ENCODE results near the gene ZNF562.

GRCh38 chr19:9668544-9668943 is 6.4 kb downstream of the ZNF562 start:
- TF ChIP-seq POLR2A (IDR thresholded peaks at IDR 0.05; ENCODE audit: low read length) (no peak), GATA1 (IDR thresholded peaks at IDR 0.05; ENCODE audit: low read depth, low read length) (no peak)

Measured in erythroblast (primary cell).